ENCODE data around the gene TDRD10.

DNA sequence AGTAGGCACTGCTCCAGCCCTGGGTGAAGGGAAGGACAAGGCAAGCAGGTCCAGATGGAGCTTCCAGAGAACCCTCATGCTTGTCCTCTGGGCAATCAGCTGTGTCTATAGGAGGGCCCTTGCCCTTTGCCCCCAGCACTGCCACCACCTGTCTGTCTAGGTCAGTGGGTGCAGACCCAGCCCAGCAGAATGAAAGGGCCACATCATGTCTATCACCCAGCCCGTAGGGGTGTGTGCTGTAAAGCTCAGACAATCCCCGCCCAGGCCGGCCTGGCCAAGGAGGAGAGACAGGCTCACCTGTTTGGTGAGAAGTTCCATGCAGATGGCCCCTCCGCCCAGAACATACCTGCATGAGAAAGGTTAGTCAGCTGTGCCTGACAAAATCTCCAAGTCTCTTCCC lies 49.5 kb downstream of the TDRD10 start:
- TF ChIP-seq POLR2AphosphoS5 (IDR thresholded peaks at IDR 0.05; ENCODE audit: borderline replicate concordance, low read depth, low read length) (no peak), EZH2 (IDR thresholded peaks at IDR 0.05) (no peak)

Measured in SK-N-MC (cell line).